Amygdala (tissue), 56 donors: ENCODE data around the gene GNRH2.
"Not testable (repeated sequence)": the region's sequence is repeated elsewhere in the genome, so short reads cannot be mapped to it uniquely, and the experiment has no call there.

ENCODE experiments used
- DNase-seq, 56 donors: peaks; one replicate each; lab custom pipeline; 2025; lab: John Stamatoyannopoulos, UW

Gene GNRH2

GRCh38 chr20:3071610-3072529, 28.4 kb downstream of the GNRH2 start, which contains the start of gene OXT:
TSS of gene OXT (plus strand) at chr20:3071620. CDS start at chr20:3071656, 36 bp downstream.
- DNase-seq: no peak

GRCh38 chr20:3072530-3073250, 29.3 kb downstream of the GNRH2 start:
- no peak for DNase-seq

- not testable (repeated sequence) for DNase-seq
These were observed 29.8 kb downstream of the GNRH2 start for GRCh38 chr20:3073251-3073643.

GRCh38 chr20:3074812-3075211, 31.4 kb downstream of the GNRH2 start:
- DNase-seq: no peak

- not testable (repeated sequence) for DNase-seq
These were observed 31.9 kb downstream of the GNRH2 start for GRCh38 chr20:3075315-3075714.

- DNase-seq: no peak
These were observed 34.3 kb downstream of the GNRH2 start for GRCh38 chr20:3077618-3078134.

GRCh38 chr20:3080939-3081388, 37.5 kb downstream of the GNRH2 start:
- peak in 25 of 56 donors; percentile 9 to 73 (median 34) for DNase-seq

GRCh38 chr20:3081641-3082040, 38.2 kb downstream of the GNRH2 start:
- no peak for DNase-seq

- no peak for DNase-seq
These were observed 39.0 kb downstream of the GNRH2 start for GRCh38 chr20:3082306-3082951.

GRCh38 chr20:3082955-3083952, 39.8 kb downstream of the GNRH2 start:
- DNase-seq: no peak

- no peak for DNase-seq
These were observed 41.0 kb downstream of the GNRH2 start, which contains the start of gene AVP for GRCh38 chr20:3084283-3084985. TSS of gene AVP (minus strand) at chr20:3084724. CDS start at chr20:3084674, 50 bp downstream.

- no peak for DNase-seq
These were observed 41.6 kb downstream of the GNRH2 start for GRCh38 chr20:3084986-3085360.

- DNase-seq: no peak
These were observed 42.2 kb downstream of the GNRH2 start for GRCh38 chr20:3085571-3086072.

GRCh38 chr20:3088031-3088430, 44.6 kb downstream of the GNRH2 start:
- no peak for DNase-seq

GRCh38 chr20:3090565-3090964, 47.1 kb downstream of the GNRH2 start:
- DNase-seq: no peak

- no peak for DNase-seq
These were observed 49.4 kb downstream of the GNRH2 start for GRCh38 chr20:3092611-3093379.

GRCh38 chr20:3093861-3094361, 50.5 kb downstream of the GNRH2 start:
- DNase-seq: no peak
